Colonic mucosa (tissue), 4 donors: ENCODE measurements around the gene COQ8A. TPM values are rescaled to one million over a fixed set of nuclear protein-coding genes. Genes with fewer than 3 reads are reported as not detected.
"Not testable (repeated sequence)": the region's sequence is repeated elsewhere in the genome, so short reads cannot be mapped to it uniquely, and the experiment has no call there.

Experiments used
- DNase-seq: peaks from one replicate; pipeline ENCODE4 v3.0.0-alpha.2; 2020
- H3K27ac ChIP-seq: fragments of 200-600 bp; one replicate; pipeline ENCODE4 v1.8.0; 2021
- H3K27me3 ChIP-seq: fragments of 200-600 bp; one replicate; pipeline ENCODE4 v1.8.0; 2021
- H3K36me3 ChIP-seq: fragments of 200-600 bp; one replicate; pipeline ENCODE4 v1.8.0; 2021
- H3K4me1 ChIP-seq: fragments of 200-600 bp; one replicate; pipeline ENCODE4 v1.8.0; 2021; ENCODE audit warnings: mild to moderate bottlenecking
- H3K4me3 ChIP-seq: fragments of 200-600 bp; one replicate; pipeline ENCODE4 v1.8.0; 2021
- H3K9ac ChIP-seq, 2 donors: one replicate each; pipeline ENCODE4 v1.7.0; 2013; ENCODE audit warnings: control low read depth in 2 of 2, low read depth in 2 of 2, low read length in 2 of 2
- H3K9me3 ChIP-seq: fragments of 200-600 bp; one replicate; pipeline ENCODE4 v1.8.0; 2021
- intact Hi-C: fragments of 100-400 bp; cut with DNase I; formaldehyde crosslinking; loops from one replicate; pipeline ENCODE4 v1.14.1; 2022
- total RNA-seq, 2 donors: library from RNA; stranded (reverse); fragmentation: NEBNext Ultra II Directional in 1 of 2; extraction: Animal tissue kit (Norgen Biotek cat#: 25700) in 1 of 2; gene quantifications; one replicate each; pipeline ENCODE4 v1.2.1, GENCODE V29; 2021
- TF ChIP-seq, protein P1 (sequence below): fragments of 200-600 bp; IDR thresholded peaks from one replicate; pipeline ENCODE4 v1.8.0; 2022; ENCODE audit warnings: antibody characterized with exemption, mild to moderate bottlenecking
- donor health status: healthy.
- donor health status: DM: no; HTN: no; CAD: no.
- donor health status: DM: no; HTN: no; CAD: no.

Gene COQ8A
- total RNA-seq, 2 donors from 2014 or later, result 56.3 to 58.1 TPM

- intact Hi-C loops, result no loop called here
- Histone ChIP-seq H3K27me3 (no peaks in the 10 kb centered on the region), H3K4me3 (no peak overlapping the region), H3K9ac (no peak overlapping the region), H3K9me3 (no peaks in the 10 kb centered on the region), H3K27ac (no peak overlapping the region), H3K36me3 (no peaks in the 10 kb centered on the region), H3K4me1 (no peaks in the 10 kb centered on the region)
- TF ChIP-seq, protein P1, sequence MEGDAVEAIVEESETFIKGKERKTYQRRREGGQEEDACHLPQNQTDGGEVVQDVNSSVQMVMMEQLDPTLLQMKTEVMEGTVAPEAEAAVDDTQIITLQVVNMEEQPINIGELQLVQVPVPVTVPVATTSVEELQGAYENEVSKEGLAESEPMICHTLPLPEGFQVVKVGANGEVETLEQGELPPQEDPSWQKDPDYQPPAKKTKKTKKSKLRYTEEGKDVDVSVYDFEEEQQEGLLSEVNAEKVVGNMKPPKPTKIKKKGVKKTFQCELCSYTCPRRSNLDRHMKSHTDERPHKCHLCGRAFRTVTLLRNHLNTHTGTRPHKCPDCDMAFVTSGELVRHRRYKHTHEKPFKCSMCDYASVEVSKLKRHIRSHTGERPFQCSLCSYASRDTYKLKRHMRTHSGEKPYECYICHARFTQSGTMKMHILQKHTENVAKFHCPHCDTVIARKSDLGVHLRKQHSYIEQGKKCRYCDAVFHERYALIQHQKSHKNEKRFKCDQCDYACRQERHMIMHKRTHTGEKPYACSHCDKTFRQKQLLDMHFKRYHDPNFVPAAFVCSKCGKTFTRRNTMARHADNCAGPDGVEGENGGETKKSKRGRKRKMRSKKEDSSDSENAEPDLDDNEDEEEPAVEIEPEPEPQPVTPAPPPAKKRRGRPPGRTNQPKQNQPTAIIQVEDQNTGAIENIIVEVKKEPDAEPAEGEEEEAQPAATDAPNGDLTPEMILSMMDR, result no peak
- DNase-seq, result no peak
Measured at GRCh38 chr1:226953175-226953800, 13.2 kb downstream of the COQ8A start.

DNA sequence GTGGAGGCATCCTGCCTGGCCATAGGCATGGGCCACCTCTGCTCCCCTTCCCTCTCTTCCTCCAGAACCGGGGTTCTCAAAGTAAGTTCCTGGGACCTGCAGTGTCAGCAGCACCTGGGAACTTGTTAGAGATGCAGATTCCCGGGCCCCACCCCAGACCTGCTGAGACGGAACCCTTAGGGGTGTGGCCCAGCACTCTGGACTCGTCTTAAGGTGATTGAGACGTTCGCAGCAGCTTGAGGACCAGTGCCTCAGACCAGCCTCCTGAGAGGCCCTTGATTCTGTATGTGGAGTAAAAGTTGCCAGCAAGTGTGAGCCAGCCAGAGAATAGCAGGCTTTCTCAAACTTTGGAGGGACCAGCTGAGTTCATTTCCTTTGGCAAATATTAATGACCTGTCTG is 14.2 kb downstream of the COQ8A start:
- no peak for DNase-seq
- no peaks in the 10 kb centered on the region for H3K4me1 ChIP-seq

DNA sequence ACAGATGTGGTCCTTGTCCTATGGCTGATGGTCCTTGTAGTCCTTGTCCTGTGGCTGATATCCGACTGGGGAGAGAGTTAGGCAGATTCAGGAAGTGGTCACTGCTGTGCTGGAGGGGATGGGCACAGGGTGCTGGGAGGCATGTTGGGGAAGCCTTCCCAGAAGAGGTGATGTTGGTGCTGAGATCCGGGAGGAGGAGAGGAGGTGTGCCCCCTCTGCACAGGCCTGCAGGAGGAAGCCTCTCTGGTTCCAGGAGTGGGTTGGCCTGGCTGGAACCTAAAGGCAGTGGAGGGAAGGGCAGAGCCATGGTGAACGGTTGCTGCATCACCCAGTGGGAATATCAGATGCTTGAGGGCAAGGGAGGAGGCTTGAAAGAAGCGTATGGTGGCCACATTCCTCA is 14.7 kb downstream of the COQ8A start:
- DNase-seq, result no peak
- no peaks in the 10 kb centered on the region for H3K4me1 ChIP-seq
- intact Hi-C loops, result no loop called here

More for the DNA sequence above, 14.2 kb downstream of the COQ8A start:
- no peak overlapping the region for H3K9ac ChIP-seq
- H3K36me3 ChIP-seq, result no peaks in the 10 kb centered on the region
- H3K27me3 ChIP-seq, result no peaks in the 10 kb centered on the region
- no peak overlapping the region for H3K27ac ChIP-seq
- TF ChIP-seq, protein P1, result no peak
- no peak overlapping the region for H3K4me3 ChIP-seq
- intact Hi-C loops, result no loop called here
- no peaks in the 10 kb centered on the region for H3K9me3 ChIP-seq

GRCh38 chr1:226955857-226956256 is 15.8 kb downstream of the COQ8A start:
- H3K27me3 ChIP-seq, H3K36me3 ChIP-seq, H3K27ac ChIP-seq, H3K4me1 ChIP-seq, H3K9ac ChIP-seq, H3K4me3 ChIP-seq, DNase-seq, H3K9me3 ChIP-seq, intact Hi-C loops: not testable (repeated sequence)

More for the DNA sequence above, 14.7 kb downstream of the COQ8A start:
- Histone ChIP-seq H3K9me3 (no peaks in the 10 kb centered on the region), H3K36me3 (no peaks in the 10 kb centered on the region), H3K27ac (no peak overlapping the region), H3K27me3 (no peaks in the 10 kb centered on the region), H3K4me3 (no peak overlapping the region), H3K9ac (no peak overlapping the region)
- TF ChIP-seq, protein P1, result no peak

DNA sequence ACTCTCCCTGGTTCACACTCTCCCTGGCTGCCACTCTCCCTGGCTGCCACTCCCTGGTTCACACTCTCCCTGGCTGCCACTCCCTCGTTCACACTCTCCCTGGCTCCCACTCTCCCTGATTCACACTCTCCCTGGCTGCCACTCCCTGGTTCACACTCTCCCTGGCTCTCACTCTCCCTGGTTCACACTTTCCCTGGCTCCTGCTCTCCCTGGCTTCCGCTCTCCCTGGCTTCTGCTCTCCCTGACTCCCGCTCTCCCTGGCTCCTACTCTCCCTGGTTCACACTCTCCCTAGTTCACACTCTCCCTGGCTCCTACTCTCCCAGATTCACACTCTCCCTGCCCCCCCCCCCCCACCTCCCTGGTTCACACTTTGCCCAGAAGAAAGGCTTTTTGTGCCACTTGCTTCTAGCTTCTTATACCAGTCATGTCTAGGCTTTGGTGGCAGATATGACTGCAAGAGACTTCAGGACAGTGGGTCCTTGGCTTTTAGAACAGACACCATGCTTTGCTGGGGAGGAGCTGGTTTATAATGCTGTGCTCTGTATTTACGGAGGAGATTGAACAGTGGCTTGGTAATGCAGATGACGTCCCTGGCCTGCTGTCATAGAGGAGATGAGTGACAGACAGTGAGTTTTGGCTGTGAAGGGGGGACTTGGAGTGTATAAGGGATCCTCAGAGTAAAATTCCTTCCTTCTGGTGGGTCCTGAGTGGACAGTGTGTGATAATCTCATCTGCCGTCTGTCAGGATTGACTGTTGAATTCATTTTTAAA is 17.0 kb downstream of the COQ8A start:
- TF ChIP-seq, protein P1, result no peak
- no peak overlapping the region for H3K4me3 ChIP-seq
- H3K9ac ChIP-seq, result no peak overlapping the region
- DNase-seq, result no peak
- intact Hi-C loops, result no loop called here
- H3K27me3 ChIP-seq, result no peaks in the 10 kb centered on the region
- H3K4me1 ChIP-seq, result no peaks in the 10 kb centered on the region
- H3K9me3 ChIP-seq, result no peaks in the 10 kb centered on the region
- H3K27ac ChIP-seq, result no peak overlapping the region
- no peaks in the 10 kb centered on the region for H3K36me3 ChIP-seq

DNA sequence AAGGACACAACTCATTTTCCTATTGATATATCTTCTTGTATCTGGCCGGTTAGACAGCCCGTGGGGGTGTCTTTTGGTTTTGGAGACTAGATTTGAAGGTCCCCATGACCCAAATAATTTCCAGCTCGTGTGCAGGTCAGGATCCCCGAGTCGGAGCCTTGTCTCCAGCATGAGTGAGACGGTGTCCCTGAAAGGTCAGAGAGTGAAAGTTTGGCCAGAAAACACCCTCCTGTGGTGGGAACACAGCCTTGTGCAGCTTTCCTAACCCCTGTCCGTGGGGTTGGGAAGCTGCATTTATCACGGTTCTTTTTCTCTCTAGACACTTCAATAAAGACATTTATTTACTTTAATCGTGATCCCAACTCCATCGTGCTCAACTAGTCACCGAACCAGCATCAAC is 17.6 kb downstream of the COQ8A start:
- intact Hi-C loops, result no loop called here
- H3K4me1 ChIP-seq, result no peaks in the 10 kb centered on the region
- H3K9me3 ChIP-seq, result no peaks in the 10 kb centered on the region
- no peaks in the 10 kb centered on the region for H3K36me3 ChIP-seq
- H3K27me3 ChIP-seq, result no peaks in the 10 kb centered on the region
- H3K4me3 ChIP-seq, result no peak overlapping the region
- H3K9ac ChIP-seq, result no peak overlapping the region
- no peak overlapping the region for H3K27ac ChIP-seq
- TF ChIP-seq, protein P1, result no peak
- no peak for DNase-seq
